ENCODE measurements around the gene IMPDH1.

- TF ChIP-seq CTCF (IDR thresholded peaks at IDR 0.05) (no peak), POLR2A (IDR thresholded peaks at IDR 0.05) (no peak)
These were observed 45.5 kb downstream of the IMPDH1 start for GRCh38 chr7:128364166-128364870.

All from upper lobe of left lung (tissue), 4 donors.